ENCODE measurements around the gene ATL3.
"Not testable (repeated sequence)": the region's sequence is repeated elsewhere in the genome, so short reads cannot be mapped to it uniquely, and the experiment has no call there.

DNA sequence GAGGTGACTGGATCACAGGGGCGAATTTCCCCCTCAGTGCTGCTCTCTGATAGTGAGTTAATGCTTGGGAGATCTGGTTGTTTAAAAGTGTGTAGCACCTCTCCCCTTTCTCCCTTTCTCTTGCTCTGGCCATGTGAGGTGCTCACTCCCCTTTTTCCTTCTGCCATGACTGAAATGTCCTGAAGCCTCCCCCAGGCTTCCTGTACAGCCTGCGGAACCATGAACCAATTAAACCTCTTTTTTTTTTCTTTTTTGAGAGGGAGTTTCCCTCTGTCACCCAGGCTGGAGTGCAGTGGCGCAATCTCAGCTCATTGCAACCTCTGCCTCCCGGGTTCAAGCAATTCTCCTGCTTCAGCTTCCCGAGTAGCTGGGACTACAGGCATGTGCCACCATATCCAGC is 53.5 kb downstream of the ATL3 start:
- TF ChIP-seq, protein P1, sequence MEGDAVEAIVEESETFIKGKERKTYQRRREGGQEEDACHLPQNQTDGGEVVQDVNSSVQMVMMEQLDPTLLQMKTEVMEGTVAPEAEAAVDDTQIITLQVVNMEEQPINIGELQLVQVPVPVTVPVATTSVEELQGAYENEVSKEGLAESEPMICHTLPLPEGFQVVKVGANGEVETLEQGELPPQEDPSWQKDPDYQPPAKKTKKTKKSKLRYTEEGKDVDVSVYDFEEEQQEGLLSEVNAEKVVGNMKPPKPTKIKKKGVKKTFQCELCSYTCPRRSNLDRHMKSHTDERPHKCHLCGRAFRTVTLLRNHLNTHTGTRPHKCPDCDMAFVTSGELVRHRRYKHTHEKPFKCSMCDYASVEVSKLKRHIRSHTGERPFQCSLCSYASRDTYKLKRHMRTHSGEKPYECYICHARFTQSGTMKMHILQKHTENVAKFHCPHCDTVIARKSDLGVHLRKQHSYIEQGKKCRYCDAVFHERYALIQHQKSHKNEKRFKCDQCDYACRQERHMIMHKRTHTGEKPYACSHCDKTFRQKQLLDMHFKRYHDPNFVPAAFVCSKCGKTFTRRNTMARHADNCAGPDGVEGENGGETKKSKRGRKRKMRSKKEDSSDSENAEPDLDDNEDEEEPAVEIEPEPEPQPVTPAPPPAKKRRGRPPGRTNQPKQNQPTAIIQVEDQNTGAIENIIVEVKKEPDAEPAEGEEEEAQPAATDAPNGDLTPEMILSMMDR (conservative IDR thresholded peaks at IDR 0.05; ENCODE audit: low read depth, low read length) = not testable (repeated sequence)
- TF ChIP-seq, protein P2, sequence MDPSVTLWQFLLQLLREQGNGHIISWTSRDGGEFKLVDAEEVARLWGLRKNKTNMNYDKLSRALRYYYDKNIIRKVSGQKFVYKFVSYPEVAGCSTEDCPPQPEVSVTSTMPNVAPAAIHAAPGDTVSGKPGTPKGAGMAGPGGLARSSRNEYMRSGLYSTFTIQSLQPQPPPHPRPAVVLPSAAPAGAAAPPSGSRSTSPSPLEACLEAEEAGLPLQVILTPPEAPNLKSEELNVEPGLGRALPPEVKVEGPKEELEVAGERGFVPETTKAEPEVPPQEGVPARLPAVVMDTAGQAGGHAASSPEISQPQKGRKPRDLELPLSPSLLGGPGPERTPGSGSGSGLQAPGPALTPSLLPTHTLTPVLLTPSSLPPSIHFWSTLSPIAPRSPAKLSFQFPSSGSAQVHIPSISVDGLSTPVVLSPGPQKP (IDR thresholded peaks at IDR 0.05; ENCODE audit: borderline replicate concordance, low read depth, low read length) = not testable (repeated sequence)
- TF ChIP-seq MXI1 (IDR thresholded peaks at IDR 0.05; ENCODE audit: borderline replicate concordance, low read depth, low read length); POLR2A (IDR thresholded peaks at IDR 0.05; ENCODE audit: low read depth, low read length); MAZ (IDR thresholded peaks at IDR 0.05; ENCODE audit: borderline replicate concordance, low read depth, low read length); BHLHE40 (IDR thresholded peaks at IDR 0.05; ENCODE audit: low read depth, low read length); MAFK (IDR thresholded peaks at IDR 0.05; ENCODE audit: low read depth, low read length); RAD21 (IDR thresholded peaks at IDR 0.05; ENCODE audit: low read length); USF2 (IDR thresholded peaks at IDR 0.05; ENCODE audit: low read depth, low read length): not testable (repeated sequence)
